ENCODE measurements around the gene KCNA1.

- TF ChIP-seq CTCF (IDR thresholded peaks at IDR 0.05) (no peak), POLR2A (IDR thresholded peaks at IDR 0.05) (no peak)
Measured at GRCh38 chr12:4881266-4882064, 28.2 kb upstream of the KCNA1 start.

Measured in body of pancreas (tissue), 4 donors.